GM18499 (cell line): ENCODE measurements around the gene ARX.

Experiments
- ATAC-seq: cut with Tn5 transposase; IDR thresholded peaks from one replicate; pipeline ENCODE4 v1.9.1; 2021; ENCODE audit warnings: moderate number of reproducible peaks; ENCODE audit not compliant: insufficient read depth, unreplicated experiment

Gene ARX

GRCh38 chrX:25003066-25003849 lies 12.5 kb downstream of the ARX start:
- no peak for ATAC-seq

- no peak for ATAC-seq
These were observed 13.1 kb downstream of the ARX start for GRCh38 chrX:25002661-25003020.

- ATAC-seq: no peak
These were observed 13.7 kb downstream of the ARX start for GRCh38 chrX:25001808-25002660.

- no peak for ATAC-seq
These were observed 16.3 kb downstream of the ARX start for GRCh38 chrX:24999511-24999910.

GRCh38 chrX:24996096-24996709 lies 19.6 kb downstream of the ARX start:
- no peak for ATAC-seq

GRCh38 chrX:24993879-24994278 lies 21.9 kb downstream of the ARX start:
- ATAC-seq: no peak

- ATAC-seq: no peak
These were observed 25.2 kb downstream of the ARX start for GRCh38 chrX:24990535-24990934.

- no peak for ATAC-seq
These were observed 27.5 kb downstream of the ARX start for GRCh38 chrX:24988314-24988713.

GRCh38 chrX:24987731-24988130 lies 28.0 kb downstream of the ARX start:
- ATAC-seq: no peak

- no peak for ATAC-seq
These were observed 30.6 kb downstream of the ARX start for GRCh38 chrX:24985120-24985519.

GRCh38 chrX:24983931-24984330 lies 31.8 kb downstream of the ARX start:
- no peak for ATAC-seq

- no peak for ATAC-seq
These were observed 33.3 kb downstream of the ARX start for GRCh38 chrX:24982306-24982965.

GRCh38 chrX:24981030-24981429 lies 34.7 kb downstream of the ARX start:
- ATAC-seq: no peak

GRCh38 chrX:24979081-24979480 lies 36.7 kb downstream of the ARX start:
- ATAC-seq: no peak

GRCh38 chrX:24969812-24970211 lies 46.0 kb downstream of the ARX start:
- ATAC-seq: no peak

GRCh38 chrX:24965372-24965771 lies 50.4 kb downstream of the ARX start:
- ATAC-seq: no peak

GRCh38 chrX:24963823-24964222 lies 51.9 kb downstream of the ARX start:
- no peak for ATAC-seq

- ATAC-seq: no peak
These were observed 54.0 kb downstream of the ARX start for GRCh38 chrX:24961809-24962208.

GRCh38 chrX:24956828-24957227 lies 58.9 kb downstream of the ARX start:
- ATAC-seq: no peak

- no peak for ATAC-seq
These were observed 60.3 kb downstream of the ARX start for GRCh38 chrX:24955372-24955930.
